Activated B cell treated with CpG ODN at 0.5 μM for 24 hours (primary cell): ENCODE data around the gene ARHGEF28. TPM values are rescaled to one million over a fixed set of nuclear protein-coding genes. Genes with fewer than 3 reads are reported as not detected.

Experiments
- ATAC-seq: fragments of 200-7000 bp; cut with Tn5 transposase; one replicate; pipeline ENCODE4 v1.10.0; 2021; ENCODE audit warnings: low read depth, mild to moderate bottlenecking, moderate library complexity
- CTCF ChIA-PET: fragments of 350-600 bp; sonication (Branson Sonifier 250); formaldehyde crosslinking; loops from one replicate; lab custom pipeline; 2021; ENCODE audit warnings: antibody characterized with exemption; lab: Charles Lee
- POLR2A ChIA-PET: fragments of 350-600 bp; sonication (Branson Sonifier 250); formaldehyde crosslinking; loops from one replicate; lab custom pipeline; 2021; ENCODE audit warnings: antibody characterized with exemption; lab: Charles Lee
- DNase-seq: peaks from one replicate; pipeline ENCODE4 v3.0.0; 2022
- H3K27ac Mint-ChIP-seq: one replicate; pipeline ENCODE4 v1.8.0; 2020; ENCODE audit warnings: mixed read lengths
- H3K27me3 Mint-ChIP-seq: one replicate; pipeline ENCODE4 v1.8.0; 2021; ENCODE audit warnings: mixed read lengths
- H3K36me3 Mint-ChIP-seq: one replicate; pipeline ENCODE4 v1.8.0; 2021; ENCODE audit warnings: low read depth, mixed read lengths
- H3K4me1 Mint-ChIP-seq: one replicate; pipeline ENCODE4 v1.8.0; 2021; ENCODE audit warnings: mixed read lengths
- H3K4me3 Mint-ChIP-seq: one replicate; pipeline ENCODE4 v1.8.0; 2020; ENCODE audit warnings: mild to moderate bottlenecking, mixed read lengths
- H3K9me3 Mint-ChIP-seq: one replicate; pipeline ENCODE4 v1.8.0; 2020; ENCODE audit warnings: mixed read lengths
- intact Hi-C: fragments of 100-400 bp; cut with micrococcal nuclease; formaldehyde crosslinking; loops from one replicate; pipeline ENCODE4 v1.15.1; 2024
- total RNA-seq: library from RNA; stranded (reverse); gene quantifications from 2 replicates; pipeline ENCODE4 v1.2.3, GENCODE V29; 2022
- TF ChIP-seq, protein P1 (sequence below): fragments of 200-600 bp; IDR thresholded peaks from one replicate; pipeline ENCODE4 v1.8.0; 2022; ENCODE audit warnings: antibody characterized with exemption, mild to moderate bottlenecking

The ARHGEF28 gene
- total RNA-seq, 1 donor from 2014 or later = not detected

DNA sequence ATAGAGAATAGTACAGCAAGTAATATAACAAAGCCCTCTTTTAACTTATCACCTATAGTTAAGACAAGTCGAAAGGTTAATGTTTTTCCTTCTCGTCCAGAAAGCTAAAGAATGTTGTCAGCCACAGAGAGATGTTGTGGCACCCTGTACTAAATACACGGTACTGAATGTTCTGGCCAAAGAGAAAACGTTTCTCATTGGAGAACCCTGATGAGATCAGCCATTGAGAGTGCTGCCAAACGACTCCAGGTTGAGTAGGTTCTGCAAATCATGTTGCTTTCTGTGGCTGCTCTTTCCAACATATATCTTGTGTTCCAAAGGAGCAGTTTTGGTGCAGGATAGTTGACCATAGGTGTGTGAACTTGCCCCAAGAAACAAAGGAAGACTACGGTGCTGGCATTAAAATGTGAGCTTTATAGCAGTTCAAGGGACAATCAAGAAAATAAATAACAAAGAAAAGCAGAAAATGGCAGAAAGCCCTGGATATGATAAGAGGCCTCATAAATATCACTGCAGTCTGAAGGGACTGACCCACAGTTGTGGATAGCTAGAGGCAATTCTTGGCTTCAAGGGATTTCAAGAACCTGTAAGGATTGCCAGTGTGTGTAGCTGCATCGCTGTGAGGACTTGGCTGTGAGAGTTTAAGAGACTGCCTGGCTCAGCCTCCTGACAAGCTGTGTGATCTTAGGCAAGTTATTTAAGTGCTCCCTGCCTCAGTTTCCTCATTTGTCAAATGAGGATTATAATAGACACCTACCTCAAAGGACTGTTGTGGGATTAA is 102.7 kb downstream of the ARHGEF28 start:
- Mint-ChIP-seq H3K4me1 (no peaks in the 10 kb centered on the region), H3K27me3 (peaks cover 8% of the 10 kb centered on the region), H3K36me3 (no peaks in the 10 kb centered on the region), H3K9me3 (no peaks in the 10 kb centered on the region), H3K4me3 (no peak overlapping the region), H3K27ac (no peak overlapping the region)
- ChIA-PET POLR2A (no interaction called here), CTCF (no interaction called here)
- ATAC-seq (no peak), DNase-seq (no peak)
- TF ChIP-seq, protein P1, sequence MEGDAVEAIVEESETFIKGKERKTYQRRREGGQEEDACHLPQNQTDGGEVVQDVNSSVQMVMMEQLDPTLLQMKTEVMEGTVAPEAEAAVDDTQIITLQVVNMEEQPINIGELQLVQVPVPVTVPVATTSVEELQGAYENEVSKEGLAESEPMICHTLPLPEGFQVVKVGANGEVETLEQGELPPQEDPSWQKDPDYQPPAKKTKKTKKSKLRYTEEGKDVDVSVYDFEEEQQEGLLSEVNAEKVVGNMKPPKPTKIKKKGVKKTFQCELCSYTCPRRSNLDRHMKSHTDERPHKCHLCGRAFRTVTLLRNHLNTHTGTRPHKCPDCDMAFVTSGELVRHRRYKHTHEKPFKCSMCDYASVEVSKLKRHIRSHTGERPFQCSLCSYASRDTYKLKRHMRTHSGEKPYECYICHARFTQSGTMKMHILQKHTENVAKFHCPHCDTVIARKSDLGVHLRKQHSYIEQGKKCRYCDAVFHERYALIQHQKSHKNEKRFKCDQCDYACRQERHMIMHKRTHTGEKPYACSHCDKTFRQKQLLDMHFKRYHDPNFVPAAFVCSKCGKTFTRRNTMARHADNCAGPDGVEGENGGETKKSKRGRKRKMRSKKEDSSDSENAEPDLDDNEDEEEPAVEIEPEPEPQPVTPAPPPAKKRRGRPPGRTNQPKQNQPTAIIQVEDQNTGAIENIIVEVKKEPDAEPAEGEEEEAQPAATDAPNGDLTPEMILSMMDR = no peak
- intact Hi-C loops = no loop called here

GRCh38 chr5:73729329-73729728 is 103.3 kb downstream of the ARHGEF28 start:
- no peaks in the 10 kb centered on the region for H3K36me3 Mint-ChIP-seq
- no peak for ATAC-seq
- intact Hi-C loops = no loop called here

DNA sequence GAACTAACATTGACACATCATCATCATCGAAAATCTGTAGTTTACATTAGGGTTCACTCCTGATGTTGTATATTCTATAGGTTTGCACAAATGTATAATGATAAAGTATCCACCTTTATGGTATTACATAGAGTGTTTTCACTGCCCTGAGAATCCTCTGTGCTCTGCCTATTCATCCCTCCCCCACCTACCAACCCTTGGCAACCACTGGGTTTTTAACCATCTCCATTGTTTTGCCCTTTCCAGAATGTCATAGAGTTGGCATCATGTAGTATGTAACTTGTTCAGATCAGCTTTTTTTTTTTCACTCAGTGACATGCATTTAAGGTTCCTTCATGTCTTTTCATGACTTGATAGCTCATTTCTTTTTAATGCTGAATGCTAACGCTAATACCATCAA is 106.0 kb downstream of the ARHGEF28 start:
- TF ChIP-seq, protein P1 = no peak
- DNase-seq = no peak
- H3K27ac Mint-ChIP-seq = no peak overlapping the region
- H3K27me3 Mint-ChIP-seq = peaks cover 6% of the 10 kb centered on the region
- no peak overlapping the region for H3K4me3 Mint-ChIP-seq
- no peaks in the 10 kb centered on the region for H3K9me3 Mint-ChIP-seq
- intact Hi-C loops = no loop called here
- H3K36me3 Mint-ChIP-seq = no peaks in the 10 kb centered on the region
- H3K4me1 Mint-ChIP-seq = no peaks in the 10 kb centered on the region
- ATAC-seq = no peak
- ChIA-PET POLR2A (no interaction called here), CTCF (no interaction called here)

More at GRCh38 chr5:73729329-73729728, 103.3 kb downstream of the ARHGEF28 start:
- ChIA-PET CTCF (no interaction called here), POLR2A (no interaction called here)
- Mint-ChIP-seq H3K27me3 (peaks cover 8% of the 10 kb centered on the region), H3K4me3 (no peak overlapping the region), H3K4me1 (no peaks in the 10 kb centered on the region), H3K9me3 (no peaks in the 10 kb centered on the region), H3K27ac (no peak overlapping the region)
- DNase-seq = no peak
- TF ChIP-seq, protein P1 = no peak

- ChIA-PET POLR2A (no interaction called here), CTCF (no interaction called here)
- DNase-seq (no peak), ATAC-seq (no peak)
- peaks cover 8% of the 10 kb centered on the region for H3K27me3 Mint-ChIP-seq
- no peaks in the 10 kb centered on the region for H3K36me3 Mint-ChIP-seq
- H3K27ac Mint-ChIP-seq = no peak overlapping the region
- H3K9me3 Mint-ChIP-seq = no peaks in the 10 kb centered on the region
- H3K4me3 Mint-ChIP-seq = no peak overlapping the region
- intact Hi-C loops = no loop called here
- TF ChIP-seq, protein P1 = no peak
- H3K4me1 Mint-ChIP-seq = no peaks in the 10 kb centered on the region
These were observed 107.2 kb downstream of the ARHGEF28 start for GRCh38 chr5:73733219-73733618.

DNA sequence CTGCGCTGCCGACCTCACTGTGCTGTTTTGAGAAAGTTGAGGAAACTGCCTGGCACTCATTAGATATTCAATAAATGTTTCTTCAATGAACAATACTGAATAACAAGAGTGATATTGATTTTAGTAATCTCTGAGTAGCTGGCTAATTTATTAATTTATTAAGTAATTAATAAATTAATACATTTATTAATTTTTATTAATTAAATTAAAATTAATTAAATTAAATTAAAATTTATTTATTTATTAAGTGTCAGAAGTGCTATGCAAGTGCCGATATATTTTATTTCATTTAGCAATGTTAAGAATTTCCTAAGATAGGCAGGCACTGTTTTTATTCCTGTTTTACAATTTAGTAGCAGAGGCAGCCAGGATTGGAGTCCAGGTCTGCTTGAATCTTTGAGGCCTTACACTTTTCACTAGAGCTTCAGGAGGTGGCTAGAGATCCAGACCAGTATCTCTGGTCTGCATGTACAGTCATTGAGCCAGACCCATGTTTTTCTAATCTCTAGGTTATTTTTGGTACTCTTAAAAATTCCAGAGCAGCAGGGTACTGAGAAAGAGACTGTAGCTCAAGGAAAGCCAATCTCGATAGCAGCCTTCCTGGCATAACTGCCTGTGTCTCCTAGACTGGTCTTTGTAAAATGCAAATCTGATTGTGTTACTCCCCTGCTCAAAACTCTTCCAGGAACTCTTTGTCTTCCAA is 109.2 kb downstream of the ARHGEF28 start:
- Mint-ChIP-seq H3K36me3 (no peaks in the 10 kb centered on the region), H3K9me3 (no peaks in the 10 kb centered on the region), H3K4me3 (no peak overlapping the region), H3K27me3 (peaks cover 5% of the 10 kb centered on the region), H3K4me1 (no peaks in the 10 kb centered on the region), H3K27ac (no peak overlapping the region)
- ChIA-PET POLR2A (no interaction called here), CTCF (no interaction called here)
- TF ChIP-seq, protein P1 = no peak
- ATAC-seq = no peak
- no peak for DNase-seq
- intact Hi-C loops = no loop called here
